Astrocyte of the spinal cord (primary cell): ENCODE measurements around the gene FYN.
A peak's percentile ranks its signal among the peaks of the same experiment; 100 is the strongest.

Experiments
- DNase-seq: peaks from one replicate; pipeline ENCODE4 v3.0.0; 2011; ENCODE audit warnings: low read depth, low spot score
- H3K4me3 ChIP-seq: 2 replicates; pipeline ENCODE4 v1.5.1; 2011; ENCODE audit warnings: low read depth, mild to moderate bottlenecking, low read length, moderate library complexity
- in situ Hi-C: cut with HindIII; loops from 2 replicates; pipeline ENCODE4 v1.10.0; 2017; ENCODE audit warnings: low sequenced_read_pairs
- TF ChIP-seq, protein P1 (sequence below): IDR thresholded peaks from 2 replicates; pipeline ENCODE4 v1.5.1; 2012; ENCODE audit warnings: low read depth, mild to moderate bottlenecking, low read length, inconsistent platforms

FYN gene

DNA sequence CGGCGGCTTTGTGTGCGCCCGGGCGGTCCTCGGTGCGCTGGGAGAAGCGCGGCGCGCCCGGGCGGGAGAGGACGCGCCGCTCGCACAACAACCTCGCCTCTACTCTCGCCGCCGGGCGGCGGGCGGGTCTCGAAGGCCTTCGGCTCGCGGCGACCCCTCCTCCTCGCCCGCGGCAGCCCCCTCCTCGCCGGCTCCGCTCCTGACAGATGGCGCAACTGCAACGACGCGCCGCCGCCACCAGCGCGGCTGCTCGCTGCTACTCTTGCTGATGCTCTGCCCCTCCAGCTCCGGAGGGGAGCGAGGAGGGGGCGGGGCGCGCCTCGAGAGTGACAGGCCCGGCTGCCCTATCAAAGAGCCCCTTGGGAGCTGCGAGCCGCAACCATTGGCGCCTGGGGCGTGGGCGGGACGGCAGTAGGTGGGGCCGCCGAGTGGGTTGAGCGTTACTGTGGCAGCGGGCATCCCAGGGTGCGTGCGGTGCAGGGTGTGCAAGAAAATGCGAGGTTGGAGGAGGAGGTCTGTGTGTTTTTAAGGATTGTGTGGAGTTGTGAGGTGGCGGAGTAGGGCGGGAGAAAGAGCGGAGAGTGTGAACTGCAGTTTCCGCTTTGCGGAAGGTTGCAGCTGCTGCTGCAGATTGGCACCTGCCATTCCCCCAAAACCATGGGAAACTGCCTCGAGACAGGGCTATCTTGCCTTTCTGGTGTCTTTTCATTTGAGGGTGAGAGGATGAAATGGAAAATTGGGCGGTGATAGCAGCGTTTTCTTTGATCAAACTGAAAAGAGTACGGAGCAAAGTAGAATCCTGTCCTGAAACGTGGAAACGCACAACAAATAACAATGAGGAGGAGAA is at the start of gene FYN:
Gene FYN, minus strand, starts transcription at position 275 of the 847 bp plus-strand sequence. CDS start 153,401 bp downstream, outside the sequence.
- peak; percentile 98 for DNase-seq
- peak within 1 kb of the TSS; percentile 63 for H3K4me3 ChIP-seq
- TF ChIP-seq, protein P1, sequence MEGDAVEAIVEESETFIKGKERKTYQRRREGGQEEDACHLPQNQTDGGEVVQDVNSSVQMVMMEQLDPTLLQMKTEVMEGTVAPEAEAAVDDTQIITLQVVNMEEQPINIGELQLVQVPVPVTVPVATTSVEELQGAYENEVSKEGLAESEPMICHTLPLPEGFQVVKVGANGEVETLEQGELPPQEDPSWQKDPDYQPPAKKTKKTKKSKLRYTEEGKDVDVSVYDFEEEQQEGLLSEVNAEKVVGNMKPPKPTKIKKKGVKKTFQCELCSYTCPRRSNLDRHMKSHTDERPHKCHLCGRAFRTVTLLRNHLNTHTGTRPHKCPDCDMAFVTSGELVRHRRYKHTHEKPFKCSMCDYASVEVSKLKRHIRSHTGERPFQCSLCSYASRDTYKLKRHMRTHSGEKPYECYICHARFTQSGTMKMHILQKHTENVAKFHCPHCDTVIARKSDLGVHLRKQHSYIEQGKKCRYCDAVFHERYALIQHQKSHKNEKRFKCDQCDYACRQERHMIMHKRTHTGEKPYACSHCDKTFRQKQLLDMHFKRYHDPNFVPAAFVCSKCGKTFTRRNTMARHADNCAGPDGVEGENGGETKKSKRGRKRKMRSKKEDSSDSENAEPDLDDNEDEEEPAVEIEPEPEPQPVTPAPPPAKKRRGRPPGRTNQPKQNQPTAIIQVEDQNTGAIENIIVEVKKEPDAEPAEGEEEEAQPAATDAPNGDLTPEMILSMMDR = peak; percentile 28
- in situ Hi-C loops = no loop called here

DNA sequence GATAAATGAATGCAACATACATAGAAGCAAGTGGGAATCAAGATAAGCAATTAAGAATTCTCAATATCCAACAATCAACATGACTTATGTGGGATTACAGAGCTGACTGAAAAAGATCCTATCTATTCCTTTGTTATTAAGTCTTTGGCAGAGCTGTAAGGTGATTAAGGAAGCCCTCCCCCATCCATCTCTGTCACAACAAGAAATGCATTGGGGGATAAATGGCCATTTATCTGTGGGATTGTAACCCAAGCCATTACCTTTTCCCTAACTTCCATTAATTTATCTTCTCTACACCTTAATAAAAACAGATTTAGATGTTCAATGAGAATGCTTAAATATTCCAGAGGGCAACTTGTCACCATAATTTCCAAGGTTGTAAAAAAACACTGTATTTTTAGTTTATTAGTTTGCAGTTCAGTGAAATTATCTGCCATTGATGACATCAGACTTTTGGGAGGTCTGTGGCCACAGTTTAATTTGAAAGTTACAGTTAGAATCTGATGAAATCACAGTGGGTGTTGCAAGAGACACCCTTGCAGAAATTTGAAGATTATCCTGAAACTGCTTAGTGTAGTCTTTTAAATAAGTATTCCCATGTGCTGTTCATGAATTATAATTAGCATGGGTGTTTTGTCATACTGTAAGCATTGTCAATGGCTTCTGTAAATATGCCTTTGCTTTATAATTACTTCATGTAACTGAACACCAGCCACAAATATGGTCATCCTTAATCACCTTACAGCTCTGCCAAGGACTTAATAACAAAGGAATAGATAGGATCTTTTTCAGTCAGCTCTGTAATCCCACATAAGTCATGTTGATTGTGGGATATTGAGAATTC is 49.4 kb upstream of the FYN start:
- H3K4me3 ChIP-seq = no peak overlapping the region
- in situ Hi-C loops = no loop called here
- DNase-seq = peak; percentile 58
- TF ChIP-seq, protein P1 = no peak

DNA sequence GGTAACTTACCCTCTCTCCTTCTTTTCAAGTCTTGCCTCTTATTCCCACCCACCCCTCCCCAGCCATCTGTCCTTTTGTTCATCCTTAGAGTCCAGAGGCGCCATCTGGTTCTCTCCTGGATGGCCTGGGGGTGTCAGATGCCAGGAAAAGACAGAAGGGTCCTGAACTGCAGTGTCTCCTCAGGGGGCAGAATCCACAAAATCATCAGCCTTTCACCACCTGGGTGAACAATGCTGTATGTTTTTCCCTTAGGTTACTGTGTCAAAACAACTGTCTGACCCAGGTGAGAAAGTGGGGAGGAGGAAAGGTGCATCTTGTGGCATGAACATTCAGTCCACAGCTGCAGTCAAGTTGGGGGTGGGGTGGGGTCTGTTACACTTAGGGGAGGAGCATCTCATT is 47.9 kb upstream of the FYN start:
- TF ChIP-seq, protein P1 = no peak
- H3K4me3 ChIP-seq = no peak overlapping the region
- in situ Hi-C loops = no loop called here
- DNase-seq = no peak

DNA sequence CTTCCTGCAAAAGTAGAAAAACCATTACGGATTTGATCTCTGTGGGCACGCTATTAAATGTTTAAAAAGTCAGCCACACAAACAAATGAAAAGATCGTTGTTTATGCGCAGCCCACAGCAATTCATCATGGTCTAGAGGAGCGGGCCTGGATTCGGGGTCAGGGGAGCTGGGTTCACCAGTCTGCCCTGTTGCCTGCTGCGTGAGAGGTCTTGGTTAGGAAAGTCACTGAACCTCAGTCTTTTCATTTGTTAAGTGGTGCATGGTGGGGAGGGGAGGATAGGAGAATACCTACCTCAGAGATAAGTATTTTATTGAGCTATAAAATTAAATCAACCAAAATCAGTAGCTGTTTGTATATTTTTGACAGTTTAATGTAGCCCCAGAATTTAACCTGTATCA is 47.3 kb upstream of the FYN start:
- TF ChIP-seq, protein P1 = no peak
- in situ Hi-C loops = no loop called here
- no peak for DNase-seq
- no peak overlapping the region for H3K4me3 ChIP-seq

DNA sequence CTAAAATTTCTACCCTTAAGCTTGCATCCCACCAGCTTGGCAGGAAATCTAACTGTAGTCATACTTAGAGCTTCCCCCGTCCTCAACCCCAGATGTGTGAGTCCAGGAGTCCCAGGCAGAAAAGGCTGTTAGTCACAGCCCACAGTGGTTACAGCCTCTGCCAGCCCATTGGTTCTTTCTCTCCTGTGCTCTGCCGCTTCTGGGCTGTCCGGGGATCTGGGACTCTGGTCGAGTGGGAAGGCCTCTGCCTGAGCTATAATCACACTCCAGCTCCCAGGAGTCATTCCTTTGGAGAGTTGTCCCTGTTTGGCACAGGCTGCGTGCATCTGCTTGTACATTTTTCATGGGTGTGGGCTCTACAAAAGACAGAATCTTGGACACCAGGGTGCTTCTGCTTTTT is 45.6 kb upstream of the FYN start:
- TF ChIP-seq, protein P1 = no peak
- in situ Hi-C loops = no loop called here
- no peak overlapping the region for H3K4me3 ChIP-seq
- peak; percentile 83 for DNase-seq

DNA sequence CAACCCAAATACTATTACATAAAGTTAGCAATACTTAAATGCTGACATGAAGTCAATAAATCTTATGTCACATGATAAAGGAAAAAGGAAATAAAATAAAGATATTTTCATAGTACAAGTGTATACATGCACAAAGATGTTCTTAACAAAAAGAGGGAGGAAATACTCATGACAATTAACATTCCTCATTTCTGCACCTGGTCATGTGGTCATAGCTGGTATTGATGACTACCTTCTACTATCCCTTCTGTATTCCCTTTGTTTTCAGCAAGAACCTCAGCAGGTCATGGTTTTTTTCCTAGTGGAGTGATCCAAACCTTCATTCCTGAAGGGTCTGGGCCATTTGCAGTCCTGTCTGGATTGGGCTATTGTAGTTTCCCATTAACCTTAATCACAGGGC is 43.5 kb upstream of the FYN start:
- TF ChIP-seq, protein P1 = no peak
- no peak for DNase-seq
- no peak overlapping the region for H3K4me3 ChIP-seq
- in situ Hi-C loops = no loop called here
